Spleen (tissue), 11 donors: Measurements from ENCODE around the gene SLC25A2. TPM values are rescaled to one million over a fixed set of nuclear protein-coding genes. Genes with fewer than 3 reads are reported as not detected.
A peak's percentile ranks its signal among the peaks of the same experiment; 100 is the strongest.
"Not testable (repeated sequence)": the region's sequence is repeated elsewhere in the genome, so short reads cannot be mapped to it uniquely, and the experiment has no call there.

Source experiments
- DNase-seq: peaks from one replicate; pipeline ENCODE4 v3.0.0-alpha.2; 2020
- H3K27ac ChIP-seq, 8 donors: fragments of 200-600 bp; sonication (generic) in 7 of 8; 1 replicate in 4 of 8; 2 replicates in 4 of 8; pipeline versions ENCODE4 v1.5.0 to v1.8.0; 2016 to 2021; ENCODE audit warnings: inconsistent platforms in 4 of 8, mild to moderate bottlenecking in 4 of 8, moderate library complexity in 1 of 8
- H3K27me3 ChIP-seq, 7 donors: fragments of 200-600 bp; sonication (generic) in 6 of 7; replicated peaks in 1 of 7; 1 replicate in 4 of 7; 2 replicates in 3 of 7; pipeline versions ENCODE4 v1.5.0 to v1.8.0; 2016 to 2021; ENCODE audit warnings: inconsistent platforms in 3 of 7, mild to moderate bottlenecking in 1 of 7
- H3K36me3 ChIP-seq, 6 donors: fragments of 200-600 bp; sonication (generic) in 5 of 6; 1 replicate in 4 of 6; 2 replicates in 2 of 6; pipeline versions ENCODE4 v1.5.0 to v1.8.0; 2016 to 2021; ENCODE audit warnings: inconsistent platforms in 2 of 6
- H3K4me1 ChIP-seq, 6 donors: fragments of 200-600 bp; sonication (generic) in 5 of 6; 1 replicate in 3 of 6; 2 replicates in 3 of 6; pipeline versions ENCODE4 v1.5.0 to v1.8.0; 2016 to 2021; ENCODE audit warnings: inconsistent platforms in 3 of 6
- H3K4me3 ChIP-seq, 8 donors: fragments of 200-600 bp; sonication (generic) in 7 of 8; 1 replicate in 4 of 8; 2 replicates in 4 of 8; pipeline versions ENCODE4 v1.5.0 to v1.8.0; 2016 to 2021; ENCODE audit warnings: inconsistent platforms in 4 of 8, mild to moderate bottlenecking in 4 of 8, moderate library complexity in 2 of 8
- H3K9me3 ChIP-seq, 8 donors: fragments of 200-600 bp; sonication (generic) in 7 of 8; 1 replicate in 4 of 8; 2 replicates in 4 of 8; pipeline versions ENCODE4 v1.5.0 to v1.8.0; 2016 to 2021; ENCODE audit warnings: inconsistent platforms in 4 of 8
- CTCF ChIP-seq, 11 experiments: fragments of 200-600 bp in 7 of 11; fragments of 450-650 bp in 4 of 11; sonication (generic) in 4 of 11; IDR thresholded peaks in 8 of 11; conservative IDR thresholded peaks in 3 of 11; 1 replicate in 7 of 11; 2 replicates in 4 of 11; pipeline versions ENCODE4 v1.4.0 to v1.8.0; 2016 to 2021; ENCODE audit warnings: antibody characterized with exemption in 11 of 11, inconsistent platforms in 4 of 11, mild to moderate bottlenecking in 1 of 11
- POLR2A ChIP-seq, 3 donors: fragments of 450-650 bp; IDR thresholded peaks; one replicate each; pipeline ENCODE4 v1.5.1; 2017; ENCODE audit warnings: antibody characterized with exemption in 3 of 3, mild to moderate bottlenecking in 1 of 3
- POLR2AphosphoS5 ChIP-seq, 3 donors: sonication (generic); formaldehyde crosslinking; IDR thresholded peaks; one replicate each; pipeline ENCODE4 v1.5.1; 2017; ENCODE audit warnings: antibody characterized with exemption in 3 of 3
- WGBS, 5 donors: extraction: QIAGEN DNeasy Blood & Tissue Kit in 3 of 5; methylation state at CpG; one replicate each; pipeline versions ENCODE4 v1.1.5 to v1.1.7; 2013 to 2018; 5-methylcytosine and 5-hydroxymethylcytosine counted together
- intact Hi-C: fragments of 100-400 bp; cut with DNase I; formaldehyde crosslinking; loops from one replicate; pipeline ENCODE4 v1.15.0; 2023; ENCODE audit warnings: low total_unique reads
- polyA plus RNA-seq, 3 donors: library from polyadenylated mRNA; stranded (reverse); fragments of 200-250 nt; gene quantifications; one replicate each; pipeline ENCODE4 v1.2.1, GENCODE V29; 2013
- total RNA-seq, 7 donors: library from RNA; depleted of rRNA in 3 of 7; stranded (reverse); fragments of >200 nt in 3 of 7; fragmentation: NEBNext Ultra II Directional in 4 of 7; extraction: Animal tissue kit (Norgen Biotek cat#: 25700) in 4 of 7; gene quantifications; one replicate each; pipeline versions ENCODE4 v1.1.0 to v1.2.1, GENCODE V29; 2016 to 2021
- donor health status: healthy with polysubstance abuse.
- donor health status: DM: no; HTN: no; CAD: no; lungs with moderate emphysema.
- donor health status: DM: no; HTN: no; CAD: no.
- donor health status: Bipolar disorder and iron deficiency.
- donor health status: healthy.
- donor health status: DM: no; HTN: no; CAD: no.
- donor health status: DM: yes; HTN: yes; CAD: no.

Gene SLC25A2
- total and polyA plus RNA-seq, 10 donors = 0.05 to 3.0 (median 1.5) TPM

GRCh38 chr5:141345327-141345726, 41.5 kb upstream of the SLC25A2 start:
- H3K36me3 ChIP-seq = no peaks in the 10 kb centered on the region
- no peak for DNase-seq
- H3K4me1 ChIP-seq = no peaks in the 10 kb centered on the region
- intact Hi-C loops = no loop called here
- WGBS, 5 donors = 36 to 50% (median 39%) methylated on average over 13 to 20 of the region's 20 CpGs
- peaks cover 0 to 97% (median 8%) of the 10 kb centered on the region in 7 donors for H3K27me3 ChIP-seq
- TF ChIP-seq POLR2AphosphoS5 (IDR thresholded peaks at IDR 0.05) (no peak), CTCF (IDR thresholded peaks at IDR 0.05 in 8 of 11, conservative IDR thresholded peaks at IDR 0.05 in 3 of 11) (no peak), POLR2A (IDR thresholded peaks at IDR 0.05) (no peak)
- peaks cover 0 to 98% (median 93%) of the 10 kb centered on the region in 8 donors for H3K9me3 ChIP-seq
- no peak overlapping the region for H3K4me3 ChIP-seq
- H3K27ac ChIP-seq = no peak overlapping the region

GRCh38 chr5:141343953-141344463, 40.2 kb upstream of the SLC25A2 start:
- 29 to 42% (median 32%) methylated on average over 31 of the region's 31 CpGs for WGBS, 5 donors
- H3K27me3 ChIP-seq = peaks cover 0 to 100% (median 7%) of the 10 kb centered on the region in 7 donors
- H3K36me3 ChIP-seq = no peaks in the 10 kb centered on the region
- intact Hi-C loops = no loop called here
- no peaks in the 10 kb centered on the region for H3K4me1 ChIP-seq
- H3K27ac ChIP-seq = no peak overlapping the region
- peaks cover 0 to 100% (median 94%) of the 10 kb centered on the region in 8 donors for H3K9me3 ChIP-seq
- no peak for TF ChIP-seq POLR2AphosphoS5 (IDR thresholded peaks at IDR 0.05)
- no peak for TF ChIP-seq POLR2A (IDR thresholded peaks at IDR 0.05)
- no peak for TF ChIP-seq CTCF (IDR thresholded peaks at IDR 0.05 in 8 of 11, conservative IDR thresholded peaks at IDR 0.05 in 3 of 11)
- DNase-seq = no peak
- H3K4me3 ChIP-seq = peak overlapping the region in 2 of 8 donors; percentile 10 to 42

- Histone ChIP-seq H3K36me3 (no peaks in the 10 kb centered on the region), H3K9me3 (peaks cover 0 to 100% (median 94%) of the 10 kb centered on the region in 8 donors), H3K4me3 (peak within 1 kb of the TSS in 2 of 8 donors; percentile 10 to 42), H3K27ac (no peak within 1 kb of the TSS), H3K27me3 (peaks cover 0 to 100% (median 7%) of the 10 kb centered on the region in 7 donors), H3K4me1 (no peaks in the 10 kb centered on the region)
- WGBS, 5 donors = 24 to 29% (median 27%) methylated on average over 9 of the region's 9 CpGs
- intact Hi-C loops = no loop called here
- DNase-seq = no peak
- TF ChIP-seq CTCF (IDR thresholded peaks at IDR 0.05 in 8 of 11, conservative IDR thresholded peaks at IDR 0.05 in 3 of 11) = peak in 1 of 11 experiments; percentile 12
- no peak for TF ChIP-seq POLR2A (IDR thresholded peaks at IDR 0.05)
Measured at GRCh38 chr5:141343242-141343952, 39.5 kb upstream of the SLC25A2 start, which contains the start of gene PCDHGA3. Gene PCDHGA3, plus strand, starts transcription at chr5:141343829. Its CDS starts 205 bp downstream, at chr5:141344034.

- TF ChIP-seq POLR2AphosphoS5 (IDR thresholded peaks at IDR 0.05) (no peak), POLR2A (IDR thresholded peaks at IDR 0.05) (no peak), CTCF (IDR thresholded peaks at IDR 0.05 in 8 of 11, conservative IDR thresholded peaks at IDR 0.05 in 3 of 11) (no peak)
Measured at GRCh38 chr5:141342773-141343172, 38.9 kb upstream of the SLC25A2 start.

GRCh38 chr5:141340781-141341354, 37.0 kb upstream of the SLC25A2 start:
- H3K4me1 ChIP-seq, intact Hi-C loops, H3K36me3 ChIP-seq, H3K27ac ChIP-seq, DNase-seq, H3K4me3 ChIP-seq: not testable (repeated sequence)
- Histone ChIP-seq H3K27me3 (peaks cover 0 to 100% (median 14%) of the 10 kb centered on the region in 7 donors), H3K9me3 (peaks cover 0 to 100% (median 92%) of the 10 kb centered on the region in 8 donors)
- WGBS, 5 donors = 47 to 72% (median 62%) methylated on average over 16 to 45 of the region's 45 CpGs

More at GRCh38 chr5:141342773-141343172, 38.9 kb upstream of the SLC25A2 start:
- intact Hi-C loops = no loop called here
- 12 to 28% (median 20%) methylated on average over 1 of the region's 1 CpG for WGBS, 5 donors
- no peak overlapping the region for H3K27ac ChIP-seq
- H3K4me1 ChIP-seq = no peaks in the 10 kb centered on the region
- peaks cover 0 to 100% (median 94%) of the 10 kb centered on the region in 8 donors for H3K9me3 ChIP-seq
- no peak for DNase-seq
- peaks cover 0 to 100% (median 8%) of the 10 kb centered on the region in 7 donors for H3K27me3 ChIP-seq
- H3K4me3 ChIP-seq = no peak overlapping the region
- no peaks in the 10 kb centered on the region for H3K36me3 ChIP-seq
